Lower leg skin (tissue), 3 donors: ENCODE measurements around the gene PLEKHG7.
"Not testable (repeated sequence)": the region's sequence is repeated elsewhere in the genome, so short reads cannot be mapped to it uniquely, and the experiment has no call there.

ENCODE experiments used
- CTCF ChIP-seq, 3 donors: fragments of 450-650 bp; IDR thresholded peaks; one replicate each; pipeline ENCODE4 v1.5.1; 2016; ENCODE audit warnings: antibody characterized with exemption in 3 of 3, mild to moderate bottlenecking in 3 of 3, moderate library complexity in 2 of 3
- POLR2A ChIP-seq, 2 donors: fragments of 450-650 bp; IDR thresholded peaks; one replicate each; pipeline ENCODE4 v1.6.1; 2016 to 2017; ENCODE audit warnings: antibody characterized with exemption in 2 of 2, mild to moderate bottlenecking in 1 of 2, moderate library complexity in 1 of 2

- TF ChIP-seq CTCF, POLR2A (IDR thresholded peaks at IDR 0.05): not testable (repeated sequence)
Observed at GRCh38 chr12:92671524-92671923, 31.3 kb upstream of the PLEKHG7 start.
